ENCODE data around the gene MMP28.

GRCh38 chr17:35743626-35744328 is 51.7 kb downstream of the MMP28 start:
- TF ChIP-seq, protein P1, sequence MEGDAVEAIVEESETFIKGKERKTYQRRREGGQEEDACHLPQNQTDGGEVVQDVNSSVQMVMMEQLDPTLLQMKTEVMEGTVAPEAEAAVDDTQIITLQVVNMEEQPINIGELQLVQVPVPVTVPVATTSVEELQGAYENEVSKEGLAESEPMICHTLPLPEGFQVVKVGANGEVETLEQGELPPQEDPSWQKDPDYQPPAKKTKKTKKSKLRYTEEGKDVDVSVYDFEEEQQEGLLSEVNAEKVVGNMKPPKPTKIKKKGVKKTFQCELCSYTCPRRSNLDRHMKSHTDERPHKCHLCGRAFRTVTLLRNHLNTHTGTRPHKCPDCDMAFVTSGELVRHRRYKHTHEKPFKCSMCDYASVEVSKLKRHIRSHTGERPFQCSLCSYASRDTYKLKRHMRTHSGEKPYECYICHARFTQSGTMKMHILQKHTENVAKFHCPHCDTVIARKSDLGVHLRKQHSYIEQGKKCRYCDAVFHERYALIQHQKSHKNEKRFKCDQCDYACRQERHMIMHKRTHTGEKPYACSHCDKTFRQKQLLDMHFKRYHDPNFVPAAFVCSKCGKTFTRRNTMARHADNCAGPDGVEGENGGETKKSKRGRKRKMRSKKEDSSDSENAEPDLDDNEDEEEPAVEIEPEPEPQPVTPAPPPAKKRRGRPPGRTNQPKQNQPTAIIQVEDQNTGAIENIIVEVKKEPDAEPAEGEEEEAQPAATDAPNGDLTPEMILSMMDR (IDR thresholded peaks at IDR 0.05) = no peak
- TF ChIP-seq POLR2A (IDR thresholded peaks at IDR 0.05) (no peak), POLR2AphosphoS5 (IDR thresholded peaks at IDR 0.05) (no peak)
